Activated CD8-positive, alpha-beta memory T cell treated with anti-CD3 and anti-CD28 coated beads, Interleukin-2, amount 10 ng/mL, durations not matched to agents 7 days and 5 days (primary cell): ENCODE data around the gene ARV1. TPM values are rescaled to one million over a fixed set of nuclear protein-coding genes. Genes with fewer than 3 reads are reported as not detected.
"Not testable (repeated sequence)": the region's sequence is repeated elsewhere in the genome, so short reads cannot be mapped to it uniquely, and the experiment has no call there.

Experiments used
- ATAC-seq: fragments of 150-1000 bp; cut with Tn5 transposase; one replicate; pipeline ENCODE4 v1.10.0; 2021; ENCODE audit warnings: moderate library complexity
- CTCF ChIA-PET: fragments of 350-600 bp; sonication (Branson Sonifier 250); formaldehyde crosslinking; loops from one replicate; lab custom pipeline; 2021; ENCODE audit warnings: antibody characterized with exemption; lab: Charles Lee
- DNase-seq: peaks from one replicate; pipeline ENCODE4 v3.0.0-alpha.2; 2020
- H3K27ac Mint-ChIP-seq: one replicate; pipeline ENCODE4 v1.8.0; 2021; ENCODE audit warnings: mild to moderate bottlenecking, mixed read lengths
- H3K27me3 Mint-ChIP-seq: one replicate; pipeline ENCODE4 v1.8.0; 2021; ENCODE audit warnings: mixed read lengths
- H3K36me3 Mint-ChIP-seq: one replicate; pipeline ENCODE4 v1.8.0; 2021; ENCODE audit warnings: mild to moderate bottlenecking, mixed read lengths
- H3K4me1 Mint-ChIP-seq: one replicate; pipeline ENCODE4 v1.8.0; 2021; ENCODE audit warnings: mixed read lengths
- H3K4me3 Mint-ChIP-seq: one replicate; pipeline ENCODE4 v1.8.0; 2021; ENCODE audit warnings: mild to moderate bottlenecking, moderate library complexity, mixed read lengths
- H3K9me3 Mint-ChIP-seq: one replicate; pipeline ENCODE4 v1.8.0; 2022; ENCODE audit warnings: low read depth, mixed read lengths
- total RNA-seq, 2 experiments: library from RNA; stranded (reverse); gene quantifications; one replicate each; pipeline ENCODE4 v1.2.3, GENCODE V29; 2021

The ARV1 gene
- total RNA-seq, 2 experiments from 2014 or later = 12.9 to 16.0 TPM

GRCh38 chr1:231011360-231011759 is 32.5 kb downstream of the ARV1 start:
- Mint-ChIP-seq H3K36me3 (no peaks in the 10 kb centered on the region), H3K4me3 (no peak overlapping the region), H3K27me3 (no peaks in the 10 kb centered on the region), H3K27ac (no peak overlapping the region), H3K9me3 (no peaks in the 10 kb centered on the region), H3K4me1 (no peaks in the 10 kb centered on the region)
- DNase-seq (no peak), ATAC-seq (no peak)
- CTCF ChIA-PET = no interaction called here

GRCh38 chr1:231011963-231012362 is 33.1 kb downstream of the ARV1 start:
- DNase-seq (no peak), ATAC-seq (no peak)
- no peak overlapping the region for H3K4me3 Mint-ChIP-seq
- H3K27me3 Mint-ChIP-seq = no peaks in the 10 kb centered on the region
- H3K4me1 Mint-ChIP-seq = no peaks in the 10 kb centered on the region
- H3K9me3 Mint-ChIP-seq = no peaks in the 10 kb centered on the region
- CTCF ChIA-PET = no interaction called here
- no peak overlapping the region for H3K27ac Mint-ChIP-seq
- no peaks in the 10 kb centered on the region for H3K36me3 Mint-ChIP-seq

GRCh38 chr1:231013391-231014015 is 34.6 kb downstream of the ARV1 start:
- Mint-ChIP-seq H3K9me3 (no peaks in the 10 kb centered on the region), H3K27ac (no peak overlapping the region), H3K4me3 (no peak overlapping the region), H3K36me3 (no peaks in the 10 kb centered on the region), H3K27me3 (no peaks in the 10 kb centered on the region), H3K4me1 (no peaks in the 10 kb centered on the region)
- CTCF ChIA-PET = no interaction called here
- DNase-seq = no peak
- no peak for ATAC-seq

GRCh38 chr1:231016234-231016633 is 37.3 kb downstream of the ARV1 start:
- CTCF ChIA-PET = interaction anchor here (1.3 kb wide), 1 partner anchor 190 kb away, joined by 4 read pairs; no protein-coding TSS in a partner anchor
- Mint-ChIP-seq H3K9me3 (no peaks in the 10 kb centered on the region), H3K27ac (no peak overlapping the region)

GRCh38 chr1:231016966-231017365 is 38.1 kb downstream of the ARV1 start:
- CTCF ChIA-PET = interaction anchor here (1.3 to 2.2 kb wide), 2 partner anchors 190 to 194 kb away, joined by 4 read pairs; no protein-coding TSS in a partner anchor
- ATAC-seq (no peak), DNase-seq (no peak)
- H3K27ac Mint-ChIP-seq = no peak overlapping the region
- H3K4me1 Mint-ChIP-seq = peaks cover 9% of the 10 kb centered on the region
- no peaks in the 10 kb centered on the region for H3K27me3 Mint-ChIP-seq
- no peak overlapping the region for H3K4me3 Mint-ChIP-seq
- no peaks in the 10 kb centered on the region for H3K9me3 Mint-ChIP-seq
- H3K36me3 Mint-ChIP-seq = peaks cover 7% of the 10 kb centered on the region

More at GRCh38 chr1:231016234-231016633, 37.3 kb downstream of the ARV1 start:
- ATAC-seq (no peak), DNase-seq (no peak)
- peaks cover 7% of the 10 kb centered on the region for H3K36me3 Mint-ChIP-seq
- no peak overlapping the region for H3K4me3 Mint-ChIP-seq
- no peaks in the 10 kb centered on the region for H3K27me3 Mint-ChIP-seq
- H3K4me1 Mint-ChIP-seq = peaks cover 9% of the 10 kb centered on the region

- H3K27me3 Mint-ChIP-seq = no peaks in the 10 kb centered on the region
- ATAC-seq (no peak), DNase-seq (no peak)
- CTCF ChIA-PET = no interaction called here
- no peaks in the 10 kb centered on the region for H3K9me3 Mint-ChIP-seq
- peaks cover 7% of the 10 kb centered on the region for H3K36me3 Mint-ChIP-seq
- peak overlapping the region; percentile 52 for H3K4me3 Mint-ChIP-seq
- peak overlapping the region; percentile 57 for H3K27ac Mint-ChIP-seq
- H3K4me1 Mint-ChIP-seq = peaks cover 9% of the 10 kb centered on the region
These were observed 40.8 kb downstream of the ARV1 start for GRCh38 chr1:231019711-231020110.

- CTCF ChIA-PET = no interaction called here
- H3K4me3 Mint-ChIP-seq = peak overlapping the region; percentile 52
- H3K27ac Mint-ChIP-seq = peak overlapping the region; percentile 57
- no peaks in the 10 kb centered on the region for H3K9me3 Mint-ChIP-seq
- H3K36me3 Mint-ChIP-seq = peaks cover 7% of the 10 kb centered on the region
- H3K4me1 Mint-ChIP-seq = peaks cover 9% of the 10 kb centered on the region
- DNase-seq = peak; percentile 48
- ATAC-seq = peak; percentile 63
- no peaks in the 10 kb centered on the region for H3K27me3 Mint-ChIP-seq
These were observed 41.3 kb downstream of the ARV1 start for GRCh38 chr1:231020139-231020601.

- Mint-ChIP-seq H3K27ac (peak overlapping the region; percentile 1), H3K36me3 (peaks cover 7% of the 10 kb centered on the region), H3K27me3 (no peaks in the 10 kb centered on the region), H3K9me3 (no peaks in the 10 kb centered on the region), H3K4me1 (peaks cover 9% of the 10 kb centered on the region), H3K4me3 (no peak overlapping the region)
- CTCF ChIA-PET = no interaction called here
- ATAC-seq (no peak), DNase-seq (no peak)
These were observed 41.9 kb downstream of the ARV1 start for GRCh38 chr1:231020816-231021215.

GRCh38 chr1:231021540-231022031 is 42.7 kb downstream of the ARV1 start:
- no peak for ATAC-seq
- CTCF ChIA-PET = no interaction called here
- Mint-ChIP-seq H3K4me3 (no peak overlapping the region), H3K9me3 (no peaks in the 10 kb centered on the region), H3K27ac (no peak overlapping the region), H3K4me1 (peaks cover 9% of the 10 kb centered on the region), H3K36me3 (peaks cover 7% of the 10 kb centered on the region), H3K27me3 (no peaks in the 10 kb centered on the region)
- no peak for DNase-seq

GRCh38 chr1:231022543-231022942 is 43.6 kb downstream of the ARV1 start:
- ATAC-seq = not testable (repeated sequence)

GRCh38 chr1:231023150-231023549 is 44.3 kb downstream of the ARV1 start:
- no peak for DNase-seq
- H3K27ac Mint-ChIP-seq = no peak overlapping the region
- CTCF ChIA-PET = no interaction called here

More at GRCh38 chr1:231022543-231022942, 43.6 kb downstream of the ARV1 start:
- CTCF ChIA-PET, H3K27me3 Mint-ChIP-seq, H3K4me1 Mint-ChIP-seq, H3K27ac Mint-ChIP-seq, H3K4me3 Mint-ChIP-seq, H3K9me3 Mint-ChIP-seq, H3K36me3 Mint-ChIP-seq, DNase-seq: not testable (repeated sequence)

GRCh38 chr1:231026576-231026975 is 47.7 kb downstream of the ARV1 start:
- Mint-ChIP-seq H3K4me3 (no peak overlapping the region), H3K9me3 (no peaks in the 10 kb centered on the region), H3K27ac (no peak overlapping the region), H3K36me3 (no peaks in the 10 kb centered on the region), H3K27me3 (no peaks in the 10 kb centered on the region), H3K4me1 (no peaks in the 10 kb centered on the region)
- DNase-seq (no peak), ATAC-seq (no peak)
- CTCF ChIA-PET = no interaction called here

More at GRCh38 chr1:231023150-231023549, 44.3 kb downstream of the ARV1 start:
- no peak for ATAC-seq
- no peaks in the 10 kb centered on the region for H3K27me3 Mint-ChIP-seq
- no peaks in the 10 kb centered on the region for H3K9me3 Mint-ChIP-seq
- no peak overlapping the region for H3K4me3 Mint-ChIP-seq
- peaks cover 9% of the 10 kb centered on the region for H3K4me1 Mint-ChIP-seq
- peaks cover 7% of the 10 kb centered on the region for H3K36me3 Mint-ChIP-seq

- Mint-ChIP-seq H3K27me3 (no peaks in the 10 kb centered on the region), H3K9me3 (no peaks in the 10 kb centered on the region), H3K27ac (no peak overlapping the region), H3K36me3 (no peaks in the 10 kb centered on the region), H3K4me3 (no peak overlapping the region), H3K4me1 (no peaks in the 10 kb centered on the region)
- DNase-seq (no peak), ATAC-seq (no peak)
- CTCF ChIA-PET = no interaction called here
These were observed 48.4 kb downstream of the ARV1 start for GRCh38 chr1:231027136-231027925.
